Adipocyte (in vitro differentiated cells): Measurements from ENCODE around the gene ABCB11.

Experiments
- DNase-seq: peaks from one replicate; pipeline ENCODE4 v3.0.0-alpha.2; 2015; ENCODE audit warnings: low read depth
- H3K27me3 ChIP-seq: replicated peaks from 2 replicates; pipeline ENCODE4 v1.7.0; 2013; ENCODE audit warnings: mild to moderate bottlenecking, low read length, moderate library complexity; ENCODE audit not compliant: control insufficient read depth, insufficient read depth
- H3K36me3 ChIP-seq: 2 replicates; pipeline ENCODE4 v1.7.0; 2013; ENCODE audit warnings: low read length, mild to moderate bottlenecking, moderate library complexity; ENCODE audit not compliant: control insufficient read depth, insufficient read depth, severe bottlenecking
- H3K4me1 ChIP-seq: 2 replicates; pipeline ENCODE4 v1.7.0; 2013; ENCODE audit warnings: mild to moderate bottlenecking, low read length, moderate library complexity; ENCODE audit not compliant: control insufficient read depth, insufficient read depth
- H3K4me3 ChIP-seq: 2 replicates; pipeline ENCODE4 v1.7.0; 2013; ENCODE audit warnings: mild to moderate bottlenecking, low read length, moderate library complexity
- H3K9ac ChIP-seq: 2 replicates; pipeline ENCODE4 v1.7.0; 2013; ENCODE audit warnings: mild to moderate bottlenecking, low read length, moderate library complexity
- H3K9me3 ChIP-seq: 2 replicates; pipeline ENCODE4 v1.7.0; 2013; ENCODE audit warnings: mild to moderate bottlenecking, low read length, moderate library complexity; ENCODE audit not compliant: control insufficient read depth

Gene ABCB11

GRCh38 chr2:168992026-168992425 lies 39.1 kb downstream of the ABCB11 start:
- DNase-seq, result no peak
- Histone ChIP-seq H3K4me3 (no peak overlapping the region), H3K9me3 (no peaks in the 10 kb centered on the region), H3K4me1 (peaks cover 18% of the 10 kb centered on the region), H3K9ac (no peak overlapping the region), H3K27me3 (no peaks in the 10 kb centered on the region), H3K36me3 (no peaks in the 10 kb centered on the region)

- DNase-seq, result no peak
These were observed 42.4 kb downstream of the ABCB11 start for GRCh38 chr2:168988755-168989154.

GRCh38 chr2:168986398-168986943 lies 44.7 kb downstream of the ABCB11 start:
- H3K4me1 ChIP-seq, result no peaks in the 10 kb centered on the region
- no peak for DNase-seq
- H3K27me3 ChIP-seq, result no peaks in the 10 kb centered on the region
- no peaks in the 10 kb centered on the region for H3K9me3 ChIP-seq
- no peak overlapping the region for H3K4me3 ChIP-seq
- no peak overlapping the region for H3K9ac ChIP-seq
- H3K36me3 ChIP-seq, result no peaks in the 10 kb centered on the region

More at GRCh38 chr2:168988755-168989154, 42.4 kb downstream of the ABCB11 start:
- no peaks in the 10 kb centered on the region for H3K36me3 ChIP-seq
- no peak overlapping the region for H3K9ac ChIP-seq
- no peak overlapping the region for H3K4me3 ChIP-seq
- H3K4me1 ChIP-seq, result peaks cover 15% of the 10 kb centered on the region
- H3K27me3 ChIP-seq, result no peaks in the 10 kb centered on the region
- H3K9me3 ChIP-seq, result no peaks in the 10 kb centered on the region

GRCh38 chr2:168981651-168982050 lies 49.5 kb downstream of the ABCB11 start:
- Histone ChIP-seq H3K9ac (no peak overlapping the region), H3K27me3 (no peaks in the 10 kb centered on the region), H3K9me3 (no peaks in the 10 kb centered on the region), H3K4me1 (no peaks in the 10 kb centered on the region), H3K4me3 (no peak overlapping the region), H3K36me3 (no peaks in the 10 kb centered on the region)
- DNase-seq, result no peak

DNA sequence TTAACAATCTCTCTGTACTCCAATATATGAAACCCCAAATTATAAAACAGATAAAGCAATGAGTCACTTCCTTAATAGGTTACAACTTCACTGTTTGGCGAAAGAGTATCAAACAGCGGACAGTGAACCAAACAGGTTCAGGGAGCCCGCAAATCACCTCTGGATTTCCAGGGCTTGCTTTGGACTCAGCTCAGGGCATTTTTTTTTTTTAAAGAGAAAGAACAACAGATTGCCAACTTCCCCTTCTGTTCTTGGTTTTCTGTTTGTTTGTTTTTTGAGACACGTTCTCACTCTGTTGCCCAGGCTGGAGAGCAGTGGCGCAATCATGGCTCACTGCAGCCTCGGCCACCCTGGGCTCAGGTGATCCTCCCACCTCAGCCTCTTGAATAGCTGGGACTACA lies 52.7 kb downstream of the ABCB11 start:
- Histone ChIP-seq H3K36me3 (no peaks in the 10 kb centered on the region), H3K9ac (no peak overlapping the region), H3K27me3 (no peaks in the 10 kb centered on the region), H3K4me3 (no peak overlapping the region), H3K4me1 (no peaks in the 10 kb centered on the region), H3K9me3 (no peaks in the 10 kb centered on the region)
- no peak for DNase-seq

- Histone ChIP-seq H3K36me3 (no peaks in the 10 kb centered on the region), H3K9me3 (no peaks in the 10 kb centered on the region), H3K4me1 (no peaks in the 10 kb centered on the region), H3K9ac (no peak overlapping the region), H3K4me3 (no peak overlapping the region), H3K27me3 (no peaks in the 10 kb centered on the region)
- no peak for DNase-seq
These were observed 53.5 kb downstream of the ABCB11 start for GRCh38 chr2:168977608-168978007.

- Histone ChIP-seq H3K27me3 (no peaks in the 10 kb centered on the region), H3K36me3 (no peaks in the 10 kb centered on the region), H3K4me3 (no peak overlapping the region), H3K9ac (no peak overlapping the region), H3K9me3 (no peaks in the 10 kb centered on the region), H3K4me1 (peaks cover 7% of the 10 kb centered on the region)
- no peak for DNase-seq
These were observed 55.0 kb downstream of the ABCB11 start for GRCh38 chr2:168976034-168976654.

DNA sequence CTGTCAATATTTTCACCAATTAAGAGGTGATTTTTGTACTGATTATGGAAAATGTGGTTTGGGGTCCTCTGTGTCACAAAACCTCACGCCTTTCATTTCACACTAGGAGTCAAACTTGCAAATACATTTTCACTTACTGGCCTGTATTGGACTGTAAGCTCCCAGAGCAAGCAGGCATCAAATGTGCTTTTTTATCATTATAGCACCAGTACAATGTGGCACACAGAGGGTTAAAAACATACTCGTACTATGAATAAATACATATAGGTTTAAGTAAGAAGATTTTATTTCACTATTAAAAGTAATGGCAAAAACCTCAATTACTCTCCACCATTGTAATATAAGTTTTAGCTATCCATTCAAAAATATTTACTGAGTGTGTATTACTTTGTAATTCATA lies 56.7 kb downstream of the ABCB11 start:
- H3K9me3 ChIP-seq, result no peaks in the 10 kb centered on the region
- DNase-seq, result no peak

DNA sequence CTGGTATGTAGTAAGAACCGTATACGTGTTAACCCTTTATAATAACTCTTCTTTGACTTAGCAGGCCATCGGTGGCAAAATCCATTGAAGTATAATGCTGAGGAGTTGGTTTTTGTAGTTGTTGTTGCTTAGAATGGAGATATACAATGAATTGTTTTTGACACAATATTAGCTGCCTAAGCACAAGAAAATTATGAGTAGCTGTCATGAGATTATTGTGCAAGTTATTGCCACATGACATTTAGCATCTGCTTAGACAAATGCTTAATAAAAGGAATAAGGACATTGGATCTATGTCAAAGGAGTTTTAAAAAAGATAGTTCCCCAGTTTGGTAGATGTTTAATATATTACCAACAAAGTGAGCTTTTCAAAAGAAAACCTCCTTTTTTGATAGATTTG lies 59.9 kb downstream of the ABCB11 start:
- Histone ChIP-seq H3K9me3 (no peaks in the 10 kb centered on the region), H3K9ac (no peak overlapping the region), H3K4me1 (peaks cover 13% of the 10 kb centered on the region), H3K36me3 (no peaks in the 10 kb centered on the region), H3K4me3 (no peak overlapping the region), H3K27me3 (no peaks in the 10 kb centered on the region)
- no peak for DNase-seq

More for the DNA sequence above, 56.7 kb downstream of the ABCB11 start:
- Histone ChIP-seq H3K9ac (no peak overlapping the region), H3K36me3 (no peaks in the 10 kb centered on the region), H3K4me3 (no peak overlapping the region), H3K4me1 (peaks cover 13% of the 10 kb centered on the region), H3K27me3 (no peaks in the 10 kb centered on the region)

DNA sequence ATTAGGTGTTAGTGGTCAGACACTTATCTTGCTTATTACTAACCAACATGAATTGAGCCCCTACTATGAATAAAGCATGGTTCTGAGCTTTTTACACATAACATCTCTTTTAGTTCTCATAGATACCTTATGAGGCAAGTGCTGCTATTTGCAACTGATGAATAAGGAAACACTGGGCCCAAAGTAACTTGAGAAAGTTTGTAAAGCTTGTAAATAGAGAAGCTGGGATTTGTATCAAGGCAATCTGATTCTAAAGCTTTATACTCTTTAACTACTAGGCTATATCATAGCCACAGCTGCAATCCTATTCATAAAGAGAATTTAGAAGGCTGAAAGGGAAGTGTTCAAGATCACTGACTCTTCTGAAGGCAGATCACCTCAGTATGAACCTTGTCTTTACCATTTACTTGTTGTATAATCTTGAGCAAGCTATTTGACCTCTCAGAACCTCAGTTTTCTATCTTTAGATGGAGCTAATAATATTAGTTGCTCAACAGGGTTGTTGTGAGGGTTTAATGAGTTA lies 60.4 kb downstream of the ABCB11 start:
- Histone ChIP-seq H3K27me3 (no peaks in the 10 kb centered on the region), H3K9ac (no peak overlapping the region), H3K4me3 (no peak overlapping the region), H3K9me3 (no peaks in the 10 kb centered on the region), H3K4me1 (peaks cover 13% of the 10 kb centered on the region), H3K36me3 (no peaks in the 10 kb centered on the region)
- no peak for DNase-seq

GRCh38 chr2:168969865-168970264 lies 61.3 kb downstream of the ABCB11 start:
- H3K9ac ChIP-seq, result no peak overlapping the region
- peaks cover 13% of the 10 kb centered on the region for H3K4me1 ChIP-seq
- H3K9me3 ChIP-seq, result no peaks in the 10 kb centered on the region
- H3K36me3 ChIP-seq, result no peaks in the 10 kb centered on the region
- H3K27me3 ChIP-seq, result no peaks in the 10 kb centered on the region
- DNase-seq, result no peak
- no peak overlapping the region for H3K4me3 ChIP-seq

GRCh38 chr2:168968342-168968741 lies 62.8 kb downstream of the ABCB11 start:
- no peaks in the 10 kb centered on the region for H3K27me3 ChIP-seq
- H3K4me1 ChIP-seq, result peaks cover 13% of the 10 kb centered on the region
- H3K4me3 ChIP-seq, result no peak overlapping the region
- no peaks in the 10 kb centered on the region for H3K36me3 ChIP-seq
- no peak for DNase-seq
- no peaks in the 10 kb centered on the region for H3K9me3 ChIP-seq
- no peak overlapping the region for H3K9ac ChIP-seq
